Measurements from ENCODE around the gene TRAF4. TPM values are rescaled to one million over a fixed set of nuclear protein-coding genes. Genes with fewer than 3 reads are reported as not detected.
"Not testable (repeated sequence)": the region's sequence is repeated elsewhere in the genome, so short reads cannot be mapped to it uniquely, and the experiment has no call there.

Gene TRAF4
- total RNA-seq, 1 experiment from 2014 or later: 75.5 TPM

GRCh38 chr17:28783161-28783560 is 39.4 kb downstream of the TRAF4 start:
- DNase-seq (ENCODE audit: low spot score): no peak

GRCh38 chr17:28788100-28788499 is 44.3 kb downstream of the TRAF4 start:
- no peak for DNase-seq (ENCODE audit: low spot score)

GRCh38 chr17:28792877-28793661 is 49.3 kb downstream of the TRAF4 start:
- no peak for DNase-seq (ENCODE audit: low spot score)

- DNase-seq (ENCODE audit: low spot score): not testable (repeated sequence)
These were observed 51.1 kb downstream of the TRAF4 start for GRCh38 chr17:28794846-28795441.

GRCh38 chr17:28796062-28796461 is 52.3 kb downstream of the TRAF4 start:
- DNase-seq (ENCODE audit: low spot score): no peak

Other genes starting within 250 kb of the TRAF4 start
- gene FOXN1, start 237.7 kb upstream of the TRAF4 start, total RNA-seq (2014; rRNA removed; shearing (Covaris generic)): 0.22 TPM in 1 of 2 replicates, not detected in the other
- gene UNC119, start 191.4 kb upstream of the TRAF4 start, total RNA-seq (2014; rRNA removed; shearing (Covaris generic)): 65.5 and 73.5 TPM in 2 replicates
- 48.9 and 83.5 TPM in 2 replicates for gene PIGS, start 172.5 kb upstream of the TRAF4 start, total RNA-seq (2014; rRNA removed; shearing (Covaris generic))
- gene ALDOC, start 167.1 kb upstream of the TRAF4 start, total RNA-seq (2014; rRNA removed; shearing (Covaris generic)): 1.3 and 2.1 TPM in 2 replicates
- gene SPAG5, start 145.0 kb upstream of the TRAF4 start, total RNA-seq (2014; rRNA removed; shearing (Covaris generic)): 162 and 170 TPM in 2 replicates
- 6.5 and 8.4 TPM in 2 replicates for gene RSKR, start 129.8 kb upstream of the TRAF4 start, total RNA-seq (2014; rRNA removed; shearing (Covaris generic))
- 119 and 131 TPM in 2 replicates for gene BLTP2, start 98.9 kb upstream of the TRAF4 start, total RNA-seq (2014; rRNA removed; shearing (Covaris generic))
- gene SDF2, start 82.1 kb upstream of the TRAF4 start, total RNA-seq (2014; rRNA removed; shearing (Covaris generic)): 102 and 112 TPM in 2 replicates
- gene SUPT6H, start 81.8 kb upstream of the TRAF4 start, total RNA-seq (2014; rRNA removed; shearing (Covaris generic)): 52.7 and 55.8 TPM in 2 replicates
- 1.2 and 2.0 TPM in 2 replicates for gene PROCA1, start 32.1 kb upstream of the TRAF4 start, total RNA-seq (2014; rRNA removed; shearing (Covaris generic))
- gene RAB34, start 26.1 kb upstream of the TRAF4 start, total RNA-seq (2014; rRNA removed; shearing (Covaris generic)): 246 and 286 TPM in 2 replicates
- gene RPL23A, start 24.0 kb upstream of the TRAF4 start, total RNA-seq (2014; rRNA removed; shearing (Covaris generic)): 697 and 1,197 TPM in 2 replicates
- gene TLCD1, start 17.8 kb upstream of the TRAF4 start, total RNA-seq (2014; rRNA removed; shearing (Covaris generic)): 3.3 and 3.9 TPM in 2 replicates
- 1.5 and 2.5 TPM in 2 replicates for gene NEK8, start 15.2 kb upstream of the TRAF4 start, total RNA-seq (2014; rRNA removed; shearing (Covaris generic))
- gene FAM222B, start 98.8 kb downstream of the TRAF4 start, total RNA-seq (2014; rRNA removed; shearing (Covaris generic)): 9.2 and 10.2 TPM in 2 replicates
- gene ERAL1, start 111.0 kb downstream of the TRAF4 start, total RNA-seq (2014; rRNA removed; shearing (Covaris generic)): 45.1 and 66.6 TPM in 2 replicates
- 43.9 and 45.5 TPM in 2 replicates for gene FLOT2, start 153.7 kb downstream of the TRAF4 start, total RNA-seq (2014; rRNA removed; shearing (Covaris generic))
- gene DHRS13, start 159.1 kb downstream of the TRAF4 start, total RNA-seq (2014; rRNA removed; shearing (Covaris generic)): 12.7 and 13.9 TPM in 2 replicates
- 16.0 and 22.3 TPM in 2 replicates for gene PHF12, start 207.5 kb downstream of the TRAF4 start, total RNA-seq (2014; rRNA removed; shearing (Covaris generic))